Measurements from ENCODE around the gene NRL. TPM values are rescaled to one million over a fixed set of nuclear protein-coding genes. Genes with fewer than 3 reads are reported as not detected.

Gene NRL
- total RNA-seq, 1 experiment from 2014 or later: 2.5 TPM

DNA sequence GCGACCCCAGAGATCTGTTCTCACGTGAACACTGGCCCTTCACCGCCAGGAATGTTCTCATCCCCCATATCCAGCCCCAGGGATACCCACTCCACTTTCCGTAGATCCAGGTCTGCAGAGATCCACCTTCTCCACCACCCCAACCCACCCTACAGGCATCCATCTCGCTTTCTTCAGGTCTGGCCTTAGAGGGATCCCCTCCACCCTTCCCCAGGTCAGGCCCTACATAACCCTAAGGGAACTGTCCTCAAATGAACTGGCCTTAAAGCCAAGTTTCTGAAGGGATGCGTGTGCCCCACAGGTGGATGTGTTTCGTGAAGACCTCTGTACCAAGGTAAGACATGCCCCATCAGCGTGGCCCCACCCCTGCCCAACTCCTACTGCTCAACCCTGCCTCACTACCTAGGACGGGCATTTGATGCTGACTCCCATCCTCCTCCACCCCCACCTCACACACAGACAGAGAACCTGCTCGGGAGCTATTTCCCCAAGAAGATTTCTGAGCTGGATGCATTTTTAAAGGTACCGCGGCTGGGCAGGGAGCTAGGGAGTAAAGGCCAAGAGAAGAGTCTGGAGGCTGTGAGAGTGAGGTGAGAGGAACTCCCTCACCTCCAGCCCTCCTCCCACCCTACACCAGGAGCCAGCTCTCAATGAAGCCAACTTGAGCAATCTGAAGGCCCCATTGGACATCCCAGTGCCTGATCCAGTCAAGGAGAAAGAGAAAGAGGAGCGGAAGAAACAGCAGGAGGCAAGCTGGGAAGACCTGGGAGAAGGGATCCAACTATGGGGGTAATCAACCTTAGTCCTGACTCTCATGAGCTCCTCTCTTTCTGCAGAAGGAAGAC lies 22.2 kb upstream of the NRL start:
- WGBS (ENCODE audit: extremely low coverage, insufficient read length, low lambda C conversion rate): no CpG with 5 or more reads among the region's 13 CpGs
- peak overlapping the region; percentile 82 to 85 for H3K4me3 Mint-ChIP-seq
- DNase-seq: no peak
- H3K27ac Mint-ChIP-seq: peak overlapping the region in 2 of 3 experiments; percentile 53 to 75; a peak in 2 of 7 replicates
- TF ChIP-seq, protein P1, sequence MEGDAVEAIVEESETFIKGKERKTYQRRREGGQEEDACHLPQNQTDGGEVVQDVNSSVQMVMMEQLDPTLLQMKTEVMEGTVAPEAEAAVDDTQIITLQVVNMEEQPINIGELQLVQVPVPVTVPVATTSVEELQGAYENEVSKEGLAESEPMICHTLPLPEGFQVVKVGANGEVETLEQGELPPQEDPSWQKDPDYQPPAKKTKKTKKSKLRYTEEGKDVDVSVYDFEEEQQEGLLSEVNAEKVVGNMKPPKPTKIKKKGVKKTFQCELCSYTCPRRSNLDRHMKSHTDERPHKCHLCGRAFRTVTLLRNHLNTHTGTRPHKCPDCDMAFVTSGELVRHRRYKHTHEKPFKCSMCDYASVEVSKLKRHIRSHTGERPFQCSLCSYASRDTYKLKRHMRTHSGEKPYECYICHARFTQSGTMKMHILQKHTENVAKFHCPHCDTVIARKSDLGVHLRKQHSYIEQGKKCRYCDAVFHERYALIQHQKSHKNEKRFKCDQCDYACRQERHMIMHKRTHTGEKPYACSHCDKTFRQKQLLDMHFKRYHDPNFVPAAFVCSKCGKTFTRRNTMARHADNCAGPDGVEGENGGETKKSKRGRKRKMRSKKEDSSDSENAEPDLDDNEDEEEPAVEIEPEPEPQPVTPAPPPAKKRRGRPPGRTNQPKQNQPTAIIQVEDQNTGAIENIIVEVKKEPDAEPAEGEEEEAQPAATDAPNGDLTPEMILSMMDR (conservative IDR thresholded peaks at IDR 0.05): no peak
- peaks cover 2% of the 10 kb centered on the region for H3K79me1 ChIP-seq (ENCODE audit: insufficient read depth, low read depth, low read length, poor library complexity, severe bottlenecking)
- peak overlapping the region; percentile 58 for H3K4me2 ChIP-seq (ENCODE audit: insufficient read depth, insufficient read length, low read length)
- H3K23ac ChIP-seq (ENCODE audit: insufficient read length, low read depth, low read length): no peak overlapping the region
- H3T11ph ChIP-seq (ENCODE audit: low read length): no peak overlapping the region
- no peak overlapping the region for H4K8ac ChIP-seq (replicated peaks; ENCODE audit: insufficient read length, low read depth, low read length)
- no peaks in the 10 kb centered on the region for H3K27me3 Mint-ChIP-seq (ENCODE audit: low read depth)
- no peaks in the 10 kb centered on the region for H4K20me1 ChIP-seq (ENCODE audit: control insufficient read depth, insufficient read depth, insufficient read length)
- no peak overlapping the region for H3K56ac ChIP-seq (ENCODE audit: insufficient read length, low read depth, low read length)
- no peak overlapping the region for H2AFZ ChIP-seq (ENCODE audit: low read length)
- H3K9me3 Mint-ChIP-seq: 0 out of 5 replicates have a peak, but pooled peaks cover 0 to 2% of the 10 kb centered on the region in 2 experiments
- H3K4me1 Mint-ChIP-seq: peaks cover 30 to 33% of the 10 kb centered on the region in 2 experiments
- no peak overlapping the region for H2BK15ac ChIP-seq (ENCODE audit: low read depth, low read length)
- H2AK5ac ChIP-seq (ENCODE audit: insufficient read length, low read length): no peak overlapping the region
- no peak overlapping the region for H3K4ac ChIP-seq (ENCODE audit: low read depth, low read length)
- H2BK120ac ChIP-seq (ENCODE audit: low read depth, low read length, poor library complexity, severe bottlenecking): no peak overlapping the region
- H3K14ac ChIP-seq (ENCODE audit: insufficient read depth, low read length): no peak overlapping the region
- no peak overlapping the region for H3K18ac ChIP-seq (ENCODE audit: insufficient read length, low read depth, low read length)
- peaks cover 22 to 34% (median 27%) of the 10 kb centered on the region in 3 experiments for H3K36me3 Mint-ChIP-seq (ENCODE audit: insufficient read depth in 1 of 3, low read depth in 3 of 3)
- H3K9me3 ChIP-seq (ENCODE audit: control insufficient read depth, low read depth, low read length): no peaks in the 10 kb centered on the region
- no peak overlapping the region for H2BK12ac ChIP-seq (ENCODE audit: insufficient read length, low read depth, low read length)
- H3K4me1 ChIP-seq (ENCODE audit: insufficient read depth, low read length): no peaks in the 10 kb centered on the region
- no peak overlapping the region for H3K27ac ChIP-seq (ENCODE audit: insufficient read length, low read depth, low read length)
- H4K91ac ChIP-seq (ENCODE audit: insufficient read length, low read depth, low read length): no peak overlapping the region
- H3K27me3 ChIP-seq (ENCODE audit: insufficient read depth, low read length): no peaks in the 10 kb centered on the region
- no peak overlapping the region for H4K5ac ChIP-seq (ENCODE audit: insufficient read length, low read depth, low read length)
- no peak overlapping the region for H2BK5ac ChIP-seq (ENCODE audit: insufficient read length, low read length)
- H3K79me2 ChIP-seq (ENCODE audit: insufficient read depth, low read length): peaks cover 3% of the 10 kb centered on the region; the same call in 1 of the 2 replicates
- no peak overlapping the region for H3K9ac ChIP-seq (ENCODE audit: extremely low read depth, insufficient read length, low read length)
- peaks cover 10% of the 10 kb centered on the region for H3K23me2 ChIP-seq (ENCODE audit: insufficient read length, low read depth, low read length, poor library complexity, severe bottlenecking)
- no peak overlapping the region for H2BK20ac ChIP-seq (ENCODE audit: low read depth, low read length, poor library complexity, severe bottlenecking)

All from H9 (cell line).